ENCODE measurements around the gene NDST4. TPM values are rescaled to one million over a fixed set of nuclear protein-coding genes. Genes with fewer than 3 reads are reported as not detected.

The NDST4 gene
- total RNA-seq, 3 donors from 2014 or later (not counting 1 experiment from before 2014, with no cell fraction given): not detected

- no peak overlapping the region for H3K27ac ChIP-seq (ENCODE audit: low read length)
- Mint-ChIP-seq H3K9me3 (peaks cover 4 to 5% of the 10 kb centered on the region in 2 donors), H3K4me1 (no peaks in the 10 kb centered on the region), H3K27me3 (ENCODE audit: low read depth in 2 of 2) (no peaks in the 10 kb centered on the region), H3K4me3 (no peak overlapping the region), H3K36me3 (no peaks in the 10 kb centered on the region), H3K27ac (no peak overlapping the region)
- no peak for DNase-seq
- ATAC-seq: no peak
- H3K27me3 ChIP-seq (ENCODE audit: control insufficient read depth, insufficient read depth, low read length): no peaks in the 10 kb centered on the region
- no peak overlapping the region for H3K4me3 ChIP-seq (ENCODE audit: low read length)
- TF ChIP-seq, protein P1, sequence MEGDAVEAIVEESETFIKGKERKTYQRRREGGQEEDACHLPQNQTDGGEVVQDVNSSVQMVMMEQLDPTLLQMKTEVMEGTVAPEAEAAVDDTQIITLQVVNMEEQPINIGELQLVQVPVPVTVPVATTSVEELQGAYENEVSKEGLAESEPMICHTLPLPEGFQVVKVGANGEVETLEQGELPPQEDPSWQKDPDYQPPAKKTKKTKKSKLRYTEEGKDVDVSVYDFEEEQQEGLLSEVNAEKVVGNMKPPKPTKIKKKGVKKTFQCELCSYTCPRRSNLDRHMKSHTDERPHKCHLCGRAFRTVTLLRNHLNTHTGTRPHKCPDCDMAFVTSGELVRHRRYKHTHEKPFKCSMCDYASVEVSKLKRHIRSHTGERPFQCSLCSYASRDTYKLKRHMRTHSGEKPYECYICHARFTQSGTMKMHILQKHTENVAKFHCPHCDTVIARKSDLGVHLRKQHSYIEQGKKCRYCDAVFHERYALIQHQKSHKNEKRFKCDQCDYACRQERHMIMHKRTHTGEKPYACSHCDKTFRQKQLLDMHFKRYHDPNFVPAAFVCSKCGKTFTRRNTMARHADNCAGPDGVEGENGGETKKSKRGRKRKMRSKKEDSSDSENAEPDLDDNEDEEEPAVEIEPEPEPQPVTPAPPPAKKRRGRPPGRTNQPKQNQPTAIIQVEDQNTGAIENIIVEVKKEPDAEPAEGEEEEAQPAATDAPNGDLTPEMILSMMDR (IDR thresholded peaks at IDR 0.05): no peak
- no peaks in the 10 kb centered on the region for H3K4me1 ChIP-seq (ENCODE audit: control insufficient read depth, insufficient read depth, low read length)
- WGBS (ENCODE audit: insufficient coverage): 94% methylated on average over 4 of the region's 5 CpGs
- intact Hi-C loops (cut with micrococcal nuclease): no loop called here
- no peaks in the 10 kb centered on the region for H3K9me3 ChIP-seq (ENCODE audit: control insufficient read depth, insufficient read depth, low read length)
- no peaks in the 10 kb centered on the region for H3K36me3 ChIP-seq (ENCODE audit: control insufficient read depth, insufficient read depth, low read length)
These were observed 321.4 kb downstream of the NDST4 start for GRCh38 chr4:114791976-114792375.

- Mint-ChIP-seq H3K4me3 (no peak overlapping the region), H3K27me3 (ENCODE audit: low read depth in 2 of 2) (no peaks in the 10 kb centered on the region), H3K9me3 (peaks cover 3 to 4% of the 10 kb centered on the region in 2 donors), H3K27ac (no peak overlapping the region), H3K4me1 (no peaks in the 10 kb centered on the region), H3K36me3 (no peaks in the 10 kb centered on the region)
- H3K27me3 ChIP-seq (ENCODE audit: control insufficient read depth, insufficient read depth, low read length): peaks cover 2% of the 10 kb centered on the region
- H3K27ac ChIP-seq (ENCODE audit: low read length): no peak overlapping the region
- TF ChIP-seq, protein P1 (IDR thresholded peaks at IDR 0.05): no peak
- no peaks in the 10 kb centered on the region for H3K4me1 ChIP-seq (ENCODE audit: control insufficient read depth, insufficient read depth, low read length)
- no peak overlapping the region for H3K4me3 ChIP-seq (ENCODE audit: low read length)
- intact Hi-C loops (cut with micrococcal nuclease): no loop called here
- no peaks in the 10 kb centered on the region for H3K36me3 ChIP-seq (ENCODE audit: control insufficient read depth, insufficient read depth, low read length)
- DNase-seq: no peak
- ATAC-seq: no peak
- no peaks in the 10 kb centered on the region for H3K9me3 ChIP-seq (ENCODE audit: control insufficient read depth, insufficient read depth, low read length)
These were observed 327.9 kb downstream of the NDST4 start for GRCh38 chr4:114785570-114785969.

GRCh38 chr4:114783215-114783595, 330.2 kb downstream of the NDST4 start:
- intact Hi-C loops (cut with micrococcal nuclease): no loop called here
- 80% methylated on average over 3 of the region's 3 CpGs for WGBS (ENCODE audit: insufficient coverage)
- Histone ChIP-seq H3K36me3 (ENCODE audit: control insufficient read depth, insufficient read depth, low read length) (no peaks in the 10 kb centered on the region), H3K27ac (ENCODE audit: low read length) (no peak overlapping the region), H3K9me3 (ENCODE audit: control insufficient read depth, insufficient read depth, low read length) (no peaks in the 10 kb centered on the region), H3K4me3 (ENCODE audit: low read length) (no peak overlapping the region), H3K27me3 (ENCODE audit: control insufficient read depth, insufficient read depth, low read length) (peaks cover 2% of the 10 kb centered on the region), H3K4me1 (ENCODE audit: control insufficient read depth, insufficient read depth, low read length) (no peaks in the 10 kb centered on the region)
- DNase-seq: no peak
- no peak for ATAC-seq
- H3K27me3 Mint-ChIP-seq (ENCODE audit: low read depth in 2 of 2): no peaks in the 10 kb centered on the region
- no peaks in the 10 kb centered on the region for H3K4me1 Mint-ChIP-seq
- peaks cover 4 to 5% of the 10 kb centered on the region in 2 donors for H3K9me3 Mint-ChIP-seq
- H3K4me3 Mint-ChIP-seq: no peak overlapping the region
- TF ChIP-seq, protein P1 (IDR thresholded peaks at IDR 0.05): no peak
- no peak overlapping the region for H3K27ac Mint-ChIP-seq
- no peaks in the 10 kb centered on the region for H3K36me3 Mint-ChIP-seq

- H3K27me3 ChIP-seq (ENCODE audit: control insufficient read depth, insufficient read depth, low read length): peaks cover 2% of the 10 kb centered on the region
- no peak for DNase-seq
- WGBS (ENCODE audit: insufficient coverage): 58% methylated on average over 4 of the region's 6 CpGs
- H3K4me3 ChIP-seq (ENCODE audit: low read length): no peak overlapping the region
- peaks cover 3% of the 10 kb centered on the region in 2 donors for H3K9me3 Mint-ChIP-seq
- H3K9me3 ChIP-seq (ENCODE audit: control insufficient read depth, insufficient read depth, low read length): no peaks in the 10 kb centered on the region
- no peak overlapping the region for H3K4me3 Mint-ChIP-seq
- TF ChIP-seq, protein P1 (IDR thresholded peaks at IDR 0.05): no peak
- no peak overlapping the region for H3K27ac Mint-ChIP-seq
- H3K36me3 Mint-ChIP-seq: no peaks in the 10 kb centered on the region
- H3K27me3 Mint-ChIP-seq (ENCODE audit: low read depth in 2 of 2): no peaks in the 10 kb centered on the region
- no peaks in the 10 kb centered on the region for H3K36me3 ChIP-seq (ENCODE audit: control insufficient read depth, insufficient read depth, low read length)
- H3K4me1 Mint-ChIP-seq: no peaks in the 10 kb centered on the region
- H3K4me1 ChIP-seq (ENCODE audit: control insufficient read depth, insufficient read depth, low read length): no peaks in the 10 kb centered on the region
- no peak overlapping the region for H3K27ac ChIP-seq (ENCODE audit: low read length)
- intact Hi-C loops (cut with micrococcal nuclease): no loop called here
- no peak for ATAC-seq
These were observed 330.8 kb downstream of the NDST4 start for GRCh38 chr4:114782415-114783214.

Measured in natural killer cell (primary cell).